OCI-LY1 (cell line): Measurements from ENCODE around the gene CSDE1.

ENCODE experiments used
- H2AFZ ChIP-seq: fragments of 200-600 bp; sonication (generic), shearing (Covaris generic); 2 replicates; pipeline ENCODE4 v1.6.0; 2014; ENCODE audit warnings: antibody characterized with exemption, mild to moderate bottlenecking, low read length
- H3F3A ChIP-seq: fragments of 200-600 bp; sonication (generic), shearing (Covaris generic); 2 replicates; pipeline ENCODE4 v1.6.0; 2014; ENCODE audit warnings: mild to moderate bottlenecking, antibody characterized with exemption, low read length, moderate library complexity; ENCODE audit not compliant: insufficient read depth
- H3K27ac ChIP-seq: fragments of 200-600 bp; sonication (generic); 2 replicates; pipeline ENCODE4 v1.5.1; 2014; ENCODE audit warnings: low read length, mixed run types, mild to moderate bottlenecking, low read depth; ENCODE audit not compliant: poor library complexity, severe bottlenecking
- H3K27me3 ChIP-seq: fragments of 200-600 bp; sonication (generic); 2 replicates; pipeline ENCODE4 v1.6.0; 2014; ENCODE audit warnings: antibody characterized with exemption, mild to moderate bottlenecking, low read length, moderate library complexity; ENCODE audit not compliant: insufficient read depth
- H3K36me3 ChIP-seq: fragments of 200-600 bp; sonication (generic); 2 replicates; pipeline ENCODE4 v1.6.1; 2014; ENCODE audit warnings: mild to moderate bottlenecking, antibody characterized with exemption, low read length, moderate library complexity, mixed read lengths; ENCODE audit not compliant: insufficient read depth
- H3K4me1 ChIP-seq: fragments of 200-600 bp; sonication (generic); 2 replicates; pipeline ENCODE4 v1.5.1; 2014; ENCODE audit warnings: mild to moderate bottlenecking, low read length, moderate library complexity; ENCODE audit not compliant: insufficient read depth, severe bottlenecking
- H3K4me2 ChIP-seq: fragments of 200-600 bp; sonication (generic), shearing (Covaris generic); 2 replicates; pipeline ENCODE4 v1.6.1; 2014; ENCODE audit warnings: low read length
- H3K4me3 ChIP-seq: fragments of 200-600 bp; sonication (generic); 2 replicates; pipeline ENCODE4 v1.5.1; 2014; ENCODE audit warnings: low read length, low read depth, mild to moderate bottlenecking, mixed read lengths; ENCODE audit not compliant: poor library complexity, severe bottlenecking
- H3K79me2 ChIP-seq: fragments of 200-600 bp; shearing (Covaris generic); 2 replicates; pipeline ENCODE4 v1.6.1; 2016; ENCODE audit warnings: mixed run types, low read length, mixed read lengths; ENCODE audit not compliant: insufficient read depth
- H3K9ac ChIP-seq: fragments of 200-600 bp; sonication (generic), shearing (Covaris generic); 2 replicates; pipeline ENCODE4 v1.6.1; 2014; ENCODE audit warnings: mild to moderate bottlenecking, low read length, mixed read lengths
- H3K9me2 ChIP-seq: fragments of 200-600 bp; sonication (generic), shearing (Covaris generic); 2 replicates; pipeline ENCODE4 v1.6.1; 2014; ENCODE audit warnings: low read depth, mild to moderate bottlenecking, low read length, mixed read lengths
- H3K9me3 ChIP-seq: fragments of 200-600 bp; shearing (Covaris generic); 2 replicates; pipeline ENCODE4 v1.6.1; 2014; ENCODE audit warnings: low read length, mixed read lengths
- H4K20me1 ChIP-seq: fragments of 200-600 bp; sonication (generic), shearing (Covaris generic); 2 replicates; pipeline ENCODE4 v1.6.0; 2016; ENCODE audit warnings: mild to moderate bottlenecking, low read length; ENCODE audit not compliant: insufficient read depth
- EZH2 ChIP-seq: fragments of 200-600 bp; sonication (generic), shearing (Covaris generic); IDR thresholded peaks from 2 replicates; pipeline ENCODE4 v1.8.0; 2017; ENCODE audit warnings: borderline replicate concordance, mixed run types, mild to moderate bottlenecking, antibody characterized with exemption, low read length, moderate library complexity, mixed read lengths
- TF ChIP-seq, protein P1 (sequence below): fragments of 200-600 bp; sonication (generic), shearing (Covaris generic); IDR thresholded peaks from 2 replicates; pipeline ENCODE4 v1.5.1; 2017; ENCODE audit warnings: mild to moderate bottlenecking, antibody characterized with exemption, low read length, moderate library complexity, mixed read lengths

CSDE1 gene

DNA sequence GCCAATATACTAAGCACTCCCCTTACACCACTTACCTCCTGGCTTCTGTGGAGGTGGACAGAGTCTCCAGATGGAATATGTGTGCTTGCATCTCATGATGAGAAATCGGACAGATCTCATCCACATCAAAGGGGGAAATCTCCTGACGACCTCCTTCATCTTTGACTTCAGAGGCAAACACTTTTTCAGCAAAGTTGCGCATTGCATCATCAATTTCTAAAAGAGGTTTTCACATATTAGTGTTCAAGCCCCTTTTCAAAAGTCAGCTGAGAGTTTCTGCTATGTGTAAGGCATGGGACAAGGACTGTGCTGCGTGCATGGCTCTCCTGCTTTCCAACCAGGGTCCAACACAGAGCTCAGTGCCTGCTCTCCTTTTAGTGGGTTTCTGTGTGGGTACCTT lies 69.3 kb downstream of the CSDE1 start:
- no peak for TF ChIP-seq EZH2
- TF ChIP-seq, protein P1, sequence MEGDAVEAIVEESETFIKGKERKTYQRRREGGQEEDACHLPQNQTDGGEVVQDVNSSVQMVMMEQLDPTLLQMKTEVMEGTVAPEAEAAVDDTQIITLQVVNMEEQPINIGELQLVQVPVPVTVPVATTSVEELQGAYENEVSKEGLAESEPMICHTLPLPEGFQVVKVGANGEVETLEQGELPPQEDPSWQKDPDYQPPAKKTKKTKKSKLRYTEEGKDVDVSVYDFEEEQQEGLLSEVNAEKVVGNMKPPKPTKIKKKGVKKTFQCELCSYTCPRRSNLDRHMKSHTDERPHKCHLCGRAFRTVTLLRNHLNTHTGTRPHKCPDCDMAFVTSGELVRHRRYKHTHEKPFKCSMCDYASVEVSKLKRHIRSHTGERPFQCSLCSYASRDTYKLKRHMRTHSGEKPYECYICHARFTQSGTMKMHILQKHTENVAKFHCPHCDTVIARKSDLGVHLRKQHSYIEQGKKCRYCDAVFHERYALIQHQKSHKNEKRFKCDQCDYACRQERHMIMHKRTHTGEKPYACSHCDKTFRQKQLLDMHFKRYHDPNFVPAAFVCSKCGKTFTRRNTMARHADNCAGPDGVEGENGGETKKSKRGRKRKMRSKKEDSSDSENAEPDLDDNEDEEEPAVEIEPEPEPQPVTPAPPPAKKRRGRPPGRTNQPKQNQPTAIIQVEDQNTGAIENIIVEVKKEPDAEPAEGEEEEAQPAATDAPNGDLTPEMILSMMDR: no peak
- no peak overlapping the region for H3K27ac ChIP-seq
- H3K27me3 ChIP-seq: no peaks in the 10 kb centered on the region
- H3K4me3 ChIP-seq: no peak overlapping the region
- H3K36me3 ChIP-seq: no peaks in the 10 kb centered on the region
- no peaks in the 10 kb centered on the region for H4K20me1 ChIP-seq
- no peaks in the 10 kb centered on the region for H3K9me2 ChIP-seq
- H3K9me3 ChIP-seq: no peaks in the 10 kb centered on the region
- H3F3A ChIP-seq: no peaks in the 10 kb centered on the region
- H3K79me2 ChIP-seq: no peaks in the 10 kb centered on the region
- H2AFZ ChIP-seq: no peak overlapping the region
- no peak overlapping the region for H3K4me2 ChIP-seq
- no peak overlapping the region for H3K9ac ChIP-seq
- no peaks in the 10 kb centered on the region for H3K4me1 ChIP-seq

DNA sequence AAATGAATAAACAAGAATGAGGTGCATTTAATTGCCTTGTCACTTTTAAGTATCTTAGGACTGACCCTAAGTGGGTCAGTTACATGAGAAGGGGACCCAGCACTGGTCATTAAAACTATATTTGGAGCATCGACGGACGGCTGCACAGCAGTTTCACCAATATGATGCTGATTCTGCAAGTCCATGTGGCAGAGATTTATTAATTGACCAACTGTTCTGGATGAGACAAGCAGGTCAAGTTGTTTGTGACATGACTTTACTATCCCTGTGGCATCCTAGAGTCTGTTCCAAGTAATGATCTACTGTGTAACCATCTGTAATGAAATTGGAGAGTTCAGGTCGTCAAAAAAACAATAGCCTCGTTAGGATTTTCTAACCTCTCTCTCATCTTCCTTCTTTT lies 71.9 kb downstream of the CSDE1 start:
- Histone ChIP-seq H3K27me3 (no peaks in the 10 kb centered on the region), H3K9me3 (no peaks in the 10 kb centered on the region), H3K4me3 (no peak overlapping the region), H3F3A (no peaks in the 10 kb centered on the region), H3K27ac (no peak overlapping the region), H3K4me1 (no peaks in the 10 kb centered on the region), H3K79me2 (no peaks in the 10 kb centered on the region), H3K36me3 (no peaks in the 10 kb centered on the region), H3K4me2 (no peak overlapping the region), H2AFZ (no peak overlapping the region), H4K20me1 (no peaks in the 10 kb centered on the region), H3K9me2 (no peaks in the 10 kb centered on the region), H3K9ac (no peak overlapping the region)
- TF ChIP-seq, protein P1: no peak
- no peak for TF ChIP-seq EZH2

DNA sequence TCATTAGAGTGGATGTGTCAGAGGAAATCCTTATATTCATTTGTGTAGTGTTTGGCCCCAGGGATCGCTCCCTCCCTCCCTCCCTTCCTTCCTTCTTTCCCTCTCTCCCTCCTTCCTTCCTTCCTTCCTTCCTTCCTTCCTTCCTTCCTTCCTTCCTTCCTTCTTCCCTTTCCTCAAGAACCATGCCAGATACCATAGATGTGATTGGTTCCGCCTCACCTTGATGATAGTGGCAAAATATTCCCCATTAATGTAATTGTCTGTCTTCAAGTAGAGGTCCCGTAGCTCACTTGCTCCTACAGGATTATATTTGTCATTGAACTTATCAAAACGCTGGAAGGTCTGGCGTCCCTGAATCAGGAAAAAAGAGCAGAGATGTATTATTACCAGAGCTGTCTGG lies 80.1 kb downstream of the CSDE1 start:
- Histone ChIP-seq H3F3A (no peaks in the 10 kb centered on the region), H3K4me3 (no peak overlapping the region), H3K27me3 (no peaks in the 10 kb centered on the region), H3K9ac (no peak overlapping the region), H2AFZ (no peak overlapping the region), H3K36me3 (no peaks in the 10 kb centered on the region), H3K9me3 (no peaks in the 10 kb centered on the region), H3K27ac (no peak overlapping the region), H3K79me2 (no peaks in the 10 kb centered on the region), H3K4me2 (no peak overlapping the region), H3K9me2 (no peaks in the 10 kb centered on the region), H3K4me1 (no peaks in the 10 kb centered on the region), H4K20me1 (no peaks in the 10 kb centered on the region)
- TF ChIP-seq, protein P1: no peak
- no peak for TF ChIP-seq EZH2
